ENCODE measurements around the gene SOS2.

The SOS2 gene

GRCh38 chr14:50260511-50260910 is 29.1 kb upstream of the SOS2 start:
- no peak overlapping the region for H3K4me3 ChIP-seq (replicated peaks in 1 of 2; ENCODE audit: low read depth in 2 of 2, low read length in 2 of 2)
- peak; percentile 63 to 73 for DNase-seq (ENCODE audit: low read depth in 2 of 2)
- peak; percentile 59 for TF ChIP-seq CTCF (IDR thresholded peaks at IDR 0.05; ENCODE audit: low read depth, low read length)

- no peak overlapping the region for H3K4me3 ChIP-seq (replicated peaks in 1 of 2; ENCODE audit: low read depth in 2 of 2, low read length in 2 of 2)
- DNase-seq (ENCODE audit: low read depth in 2 of 2), result no peak
- no peak for TF ChIP-seq CTCF (IDR thresholded peaks at IDR 0.05; ENCODE audit: low read depth, low read length)
These were observed 28.7 kb upstream of the SOS2 start for GRCh38 chr14:50260072-50260471.

- H3K4me3 ChIP-seq (replicated peaks in 1 of 2; ENCODE audit: low read depth in 2 of 2, low read length in 2 of 2), result no peak overlapping the region
- TF ChIP-seq CTCF (IDR thresholded peaks at IDR 0.05; ENCODE audit: low read depth, low read length), result no peak
- DNase-seq (ENCODE audit: low read depth in 2 of 2), result no peak
These were observed 26.4 kb upstream of the SOS2 start for GRCh38 chr14:50257732-50258131.

GRCh38 chr14:50254248-50254647 is 22.9 kb upstream of the SOS2 start:
- no peak overlapping the region for H3K4me3 ChIP-seq (replicated peaks in 1 of 2; ENCODE audit: low read depth in 2 of 2, low read length in 2 of 2)
- no peak for TF ChIP-seq CTCF (IDR thresholded peaks at IDR 0.05; ENCODE audit: low read depth, low read length)
- no peak for DNase-seq (ENCODE audit: low read depth in 2 of 2)

GRCh38 chr14:50249136-50249775 is 17.9 kb upstream of the SOS2 start:
- TF ChIP-seq CTCF (IDR thresholded peaks at IDR 0.05; ENCODE audit: low read depth, low read length), result no peak
- H3K4me3 ChIP-seq (replicated peaks in 1 of 2; ENCODE audit: low read depth in 2 of 2, low read length in 2 of 2), result no peak overlapping the region
- peak in 1 of 2 donors; percentile 8 for DNase-seq (ENCODE audit: low read depth in 2 of 2)

GRCh38 chr14:50247245-50247644 is 15.9 kb upstream of the SOS2 start:
- no peak overlapping the region for H3K4me3 ChIP-seq (replicated peaks in 1 of 2; ENCODE audit: low read depth in 2 of 2, low read length in 2 of 2)
- TF ChIP-seq CTCF (IDR thresholded peaks at IDR 0.05; ENCODE audit: low read depth, low read length), result no peak
- no peak for DNase-seq (ENCODE audit: low read depth in 2 of 2)

Data from cardiac fibroblast (primary cell).